ENCODE measurements around the gene EPN1. TPM values are rescaled to one million over a fixed set of nuclear protein-coding genes. Genes with fewer than 3 reads are reported as not detected.

The EPN1 gene
- total and polyA plus RNA-seq, 2 of the 13 experiments (the other 11 are each of a cell fraction or from before 2014, with no cell fraction given): 28.9 to 31.7 TPM

DNA sequence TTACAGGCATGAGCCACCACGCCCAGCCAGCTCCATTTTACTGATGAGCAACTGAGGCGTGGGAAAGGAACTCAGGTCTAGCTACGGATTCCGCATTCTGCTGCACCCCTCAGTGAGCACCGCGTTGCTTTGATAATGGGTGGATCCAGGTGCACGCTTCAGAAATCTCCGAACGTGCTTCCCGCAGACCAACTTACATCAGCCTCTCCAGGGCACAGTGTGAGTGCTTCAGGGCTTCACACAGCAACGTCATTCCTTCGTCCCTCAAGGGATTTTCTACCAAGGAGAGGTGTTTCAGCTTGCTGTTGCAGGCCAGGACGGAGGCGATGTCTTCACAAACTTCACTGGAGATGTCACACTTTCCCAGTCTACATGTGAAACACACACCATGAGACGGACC, 41.5 kb downstream of the EPN1 start:
- Histone ChIP-seq H3K4me3 (replicated peaks in 1 of 3; ENCODE audit: insufficient read depth in 1 of 3, low read depth in 2 of 3, low read length in 3 of 3) (no peak overlapping the region), H3K36me3 (replicated peaks in 1 of 2; ENCODE audit: control insufficient read depth in 1 of 2, insufficient read depth in 2 of 2, low read length in 2 of 2) (no peaks in the 10 kb centered on the region), H4K20me1 (ENCODE audit: insufficient read depth, low read length) (no peaks in the 10 kb centered on the region), H3K4me1 (ENCODE audit: insufficient read depth, low read length) (peaks cover 7% of the 10 kb centered on the region; the same call in 1 of the 2 replicates), H3K9me3 (ENCODE audit: low read length) (peaks cover 4% of the 10 kb centered on the region; the same call in 1 of the 2 replicates), H3K79me2 (ENCODE audit: insufficient read depth, low read length) (no peaks in the 10 kb centered on the region), H2AFZ (ENCODE audit: low read length) (no peak overlapping the region), H3K4me2 (ENCODE audit: low read depth, low read length) (no peak overlapping the region), H3K27ac (ENCODE audit: extremely low read length, insufficient read depth, low read length) (no peak overlapping the region), H3K27me3 (ENCODE audit: control insufficient read depth in 1 of 2, insufficient read depth in 2 of 2, low read length in 2 of 2) (peaks cover 2 to 13% of the 10 kb centered on the region in 2 experiments; a peak in 3 of 5 replicates), H3K9ac (ENCODE audit: insufficient read depth, low read depth, low read length) (no peak overlapping the region)
- no peak for TF ChIP-seq ZNF564 (CRISPR knock-in tag; IDR thresholded peaks at IDR 0.05)
- WGBS (ENCODE audit: low lambda C conversion rate): 58% methylated on average over 13 of the region's 15 CpGs
- in situ Hi-C loops (cut with HindIII; ENCODE audit: extremely low pct_ligation_motif_present, low pct_unique_long_range_greater_than_20kb): no loop called here
- DNase-seq (ENCODE audit: low spot score): no peak
- ChIA-PET POLR2A (no interaction called here), CTCF (ENCODE audit: low intra/inter-chr PET ratio, low total read pairs) (no interaction called here)
- no TSS peak for BruUV-seq (replicated peaks)
- intact Hi-C loops (cut with micrococcal nuclease; ENCODE audit: unreplicated experiment): no loop called here
- no peak for ATAC-seq
- no peak for FAIRE-seq

DNA sequence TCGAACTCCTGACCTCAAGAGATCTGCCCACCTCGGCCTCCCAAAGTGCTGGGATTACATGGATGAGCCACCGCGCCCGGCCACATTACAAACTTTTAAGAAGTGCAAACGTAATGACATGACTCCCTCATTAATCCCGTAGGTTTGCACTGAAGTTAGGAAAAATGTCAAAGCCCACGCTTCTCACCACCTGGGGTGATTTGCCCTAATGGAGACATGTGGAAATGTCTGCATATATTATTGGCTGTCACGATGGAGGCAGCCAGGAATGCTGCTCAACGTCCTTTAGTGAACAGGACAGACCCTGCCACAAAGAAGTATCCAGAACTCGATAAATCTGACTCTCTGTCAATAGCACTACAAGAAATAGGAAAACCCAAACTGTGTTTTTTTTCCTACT, 42.2 kb downstream of the EPN1 start:
- ChIA-PET POLR2A (no interaction called here), CTCF (ENCODE audit: low intra/inter-chr PET ratio, low total read pairs) (no interaction called here)
- peaks cover 7% of the 10 kb centered on the region; the same call in 1 of the 2 replicates for H3K4me1 ChIP-seq (ENCODE audit: insufficient read depth, low read length)
- H3K79me2 ChIP-seq (ENCODE audit: insufficient read depth, low read length): no peaks in the 10 kb centered on the region
- no TSS peak for BruUV-seq (replicated peaks)
- ATAC-seq (no peak), DNase-seq (ENCODE audit: low spot score) (no peak), FAIRE-seq (no peak)
- peaks cover 2 to 13% of the 10 kb centered on the region in 2 experiments; a peak in 3 of 5 replicates for H3K27me3 ChIP-seq (ENCODE audit: control insufficient read depth in 1 of 2, insufficient read depth in 2 of 2, low read length in 2 of 2)
- no peak overlapping the region for H3K27ac ChIP-seq (ENCODE audit: extremely low read length, insufficient read depth, low read length)
- H2AFZ ChIP-seq (ENCODE audit: low read length): no peak overlapping the region
- intact Hi-C loops (cut with micrococcal nuclease; ENCODE audit: unreplicated experiment): no loop called here
- in situ Hi-C loops (cut with HindIII; ENCODE audit: extremely low pct_ligation_motif_present, low pct_unique_long_range_greater_than_20kb): no loop called here
- no peaks in the 10 kb centered on the region for H3K36me3 ChIP-seq (replicated peaks in 1 of 2; ENCODE audit: control insufficient read depth in 1 of 2, insufficient read depth in 2 of 2, low read length in 2 of 2)
- H3K4me3 ChIP-seq (replicated peaks in 1 of 3; ENCODE audit: insufficient read depth in 1 of 3, low read depth in 2 of 3, low read length in 3 of 3): no peak overlapping the region
- TF ChIP-seq ZMYM4 (CRISPR knock-in tag; IDR thresholded peaks at IDR 0.05) (no peak), BCL6 (CRISPR knock-in tag; IDR thresholded peaks at IDR 0.05) (no peak), TGIF2 (CRISPR knock-in tag; IDR thresholded peaks at IDR 0.05) (no peak), RFXAP (CRISPR knock-in tag; IDR thresholded peaks at IDR 0.05; ENCODE audit: borderline replicate concordance) (no peak), IKZF4 (CRISPR knock-in tag; IDR thresholded peaks at IDR 0.05; ENCODE audit: borderline replicate concordance, low read depth, not compliant biosample characterization) (no peak)
- TF ChIP-seq, protein P1, sequence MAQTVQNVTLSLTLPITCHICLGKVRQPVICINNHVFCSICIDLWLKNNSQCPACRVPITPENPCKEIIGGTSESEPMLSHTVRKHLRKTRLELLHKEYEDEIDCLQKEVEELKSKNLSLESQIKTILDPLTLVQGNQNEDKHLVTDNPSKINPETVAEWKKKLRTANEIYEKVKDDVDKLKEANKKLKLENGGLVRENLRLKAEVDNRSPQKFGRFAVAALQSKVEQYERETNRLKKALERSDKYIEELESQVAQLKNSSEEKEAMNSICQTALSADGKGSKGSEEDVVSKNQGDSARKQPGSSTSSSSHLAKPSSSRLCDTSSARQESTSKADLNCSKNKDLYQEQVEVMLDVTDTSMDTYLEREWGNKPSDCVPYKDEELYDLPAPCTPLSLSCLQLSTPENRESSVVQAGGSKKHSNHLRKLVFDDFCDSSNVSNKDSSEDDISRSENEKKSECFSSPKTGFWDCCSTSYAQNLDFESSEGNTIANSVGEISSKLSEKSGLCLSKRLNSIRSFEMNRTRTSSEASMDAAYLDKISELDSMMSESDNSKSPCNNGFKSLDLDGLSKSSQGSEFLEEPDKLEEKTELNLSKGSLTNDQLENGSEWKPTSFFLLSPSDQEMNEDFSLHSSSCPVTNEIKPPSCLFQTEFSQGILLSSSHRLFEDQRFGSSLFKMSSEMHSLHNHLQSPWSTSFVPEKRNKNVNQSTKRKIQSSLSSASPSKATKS (CRISPR knock-in tag; IDR thresholded peaks at IDR 0.05): no peak
- TF ChIP-seq, protein P2, sequence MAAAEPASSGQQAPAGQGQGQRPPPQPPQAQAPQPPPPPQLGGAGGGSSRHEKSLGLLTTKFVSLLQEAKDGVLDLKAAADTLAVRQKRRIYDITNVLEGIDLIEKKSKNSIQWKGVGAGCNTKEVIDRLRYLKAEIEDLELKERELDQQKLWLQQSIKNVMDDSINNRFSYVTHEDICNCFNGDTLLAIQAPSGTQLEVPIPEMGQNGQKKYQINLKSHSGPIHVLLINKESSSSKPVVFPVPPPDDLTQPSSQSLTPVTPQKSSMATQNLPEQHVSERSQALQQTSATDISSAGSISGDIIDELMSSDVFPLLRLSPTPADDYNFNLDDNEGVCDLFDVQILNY (CRISPR knock-in tag; conservative IDR thresholded peaks at IDR 0.05): no peak
- H3K9ac ChIP-seq (ENCODE audit: insufficient read depth, low read depth, low read length): no peak overlapping the region
- H3K4me2 ChIP-seq (ENCODE audit: low read depth, low read length): no peak overlapping the region
- H3K9me3 ChIP-seq (ENCODE audit: low read length): peaks cover 9% of the 10 kb centered on the region; the same call in 1 of the 2 replicates
- no peaks in the 10 kb centered on the region for H4K20me1 ChIP-seq (ENCODE audit: insufficient read depth, low read length)
- 35% methylated on average over 9 of the region's 11 CpGs for WGBS (ENCODE audit: low lambda C conversion rate)
